Panc1 (cell line): Measurements from ENCODE around the gene WSB1. TPM values are rescaled to one million over a fixed set of nuclear protein-coding genes. Genes with fewer than 3 reads are reported as not detected.

Experiments used
- ATAC-seq: fragments of 200-7000 bp; cut with Tn5 transposase; 2 replicates; pipeline ENCODE4 v1.9.1; 2020; ENCODE audit warnings: mild to moderate bottlenecking, moderate library complexity
- BruUV-seq: library from RNA; stranded (reverse); fragments of 400-500 nt; replicated peaks from 2 replicates; lab custom pipeline; 2021; lab: Mats Ljungman, UMichigan
- CTCF ChIA-PET: fragments of 300-600 bp; sonication (Branson Sonifier 250); formaldehyde crosslinking; loops from one replicate; lab custom pipeline; 2022; ENCODE audit warnings: antibody characterized with exemption; lab: Charles Lee
- POLR2A ChIA-PET: fragments of 300-600 bp; sonication (Branson Sonifier 250); formaldehyde crosslinking; loops from one replicate; lab custom pipeline; 2022; ENCODE audit warnings: antibody characterized with exemption; lab: Charles Lee
- DNase-seq: peaks from one replicate; pipeline ENCODE4 v3.0.0-alpha.2; 2010; ENCODE audit warnings: low read depth, low spot score
- H3K27ac ChIP-seq: 2 replicates; pipeline ENCODE4 v1.5.1; 2011; ENCODE audit warnings: mild to moderate bottlenecking, low read length, inconsistent platforms
- H3K27me3 ChIP-seq: fragments of 200-500 bp; sonication (Bioruptor generic); 2 replicates; pipeline ENCODE4 v1.6.0; 2014; ENCODE audit warnings: low read length, inconsistent platforms; ENCODE audit not compliant: control insufficient read depth, insufficient read depth
- H3K36me3 ChIP-seq: fragments of 200-500 bp; sonication (Bioruptor generic); 2 replicates; pipeline ENCODE4 v1.5.1; 2014; ENCODE audit warnings: inconsistent platforms, mild to moderate bottlenecking, low read length, moderate library complexity; ENCODE audit not compliant: control insufficient read depth, insufficient read depth
- H3K4me1 ChIP-seq: 2 replicates; pipeline ENCODE4 v1.5.1; 2011; ENCODE audit warnings: inconsistent platforms, mild to moderate bottlenecking, low read length, moderate library complexity; ENCODE audit not compliant: control insufficient read depth, insufficient read depth
- H3K4me3 ChIP-seq, 2 experiments: 2 replicates each; pipeline ENCODE4 v1.5.1; 2011 to 2012; ENCODE audit warnings: low read depth in 2 of 2, low read length in 2 of 2, mild to moderate bottlenecking in 2 of 2, inconsistent platforms in 1 of 2, moderate library complexity in 1 of 2
- H3K9me3 ChIP-seq: fragments of 200-500 bp; sonication (Bioruptor generic); 2 replicates; pipeline ENCODE4 v1.5.1; 2014; ENCODE audit warnings: low read depth, mild to moderate bottlenecking, inconsistent platforms, low read length, moderate library complexity; ENCODE audit not compliant: control insufficient read depth, insufficient read depth
- POLR2AphosphoS5 ChIP-seq: IDR thresholded peaks from 2 replicates; pipeline ENCODE4 v1.6.1; 2012; ENCODE audit warnings: mild to moderate bottlenecking, low read depth, low read length, moderate library complexity
- SIN3A ChIP-seq: IDR thresholded peaks from 2 replicates; pipeline ENCODE4 v1.6.1; 2012; ENCODE audit warnings: low read depth, mild to moderate bottlenecking, low read length, moderate library complexity, borderline replicate concordance; ENCODE audit not compliant: insufficient read depth
- TCF7L2 ChIP-seq: IDR thresholded peaks from 2 replicates; pipeline ENCODE4 v1.6.1; 2011; ENCODE audit warnings: mild to moderate bottlenecking, low read depth, low read length, inconsistent platforms
- in situ Hi-C: cut with HindIII; loops from 2 replicates; pipeline ENCODE4 v1.10.0; 2016; ENCODE audit warnings: low sequenced_read_pairs, low pct_unique_long_range_greater_than_20kb
- intact Hi-C: fragments of 100-400 bp; cut with micrococcal nuclease; formaldehyde crosslinking; loops from one replicate; pipeline ENCODE4 v1.10.0; 2022; ENCODE audit not compliant: unreplicated experiment
- total RNA-seq: library from RNA; stranded (reverse); gene quantifications from one replicate; pipeline ENCODE4 v1.2.1, GENCODE V29; 2021; ENCODE audit not compliant: unreplicated experiment
- TF ChIP-seq, protein P1 (sequence below): fragments of 450-650 bp; IDR thresholded peaks from 2 replicates; pipeline ENCODE4 v1.5.1; 2017; ENCODE audit warnings: mild to moderate bottlenecking
- TF ChIP-seq, protein P2 (sequence below), 2 experiments: IDR thresholded peaks; 2 replicates each; pipeline ENCODE4 v1.6.1; 2011 to 2012; ENCODE audit warnings: low read depth in 2 of 2, control low read depth in 1 of 2, low read length in 1 of 2, mild to moderate bottlenecking in 1 of 2, moderate library complexity in 1 of 2; ENCODE audit not compliant: insufficient read depth in 1 of 2

Gene WSB1
- total RNA-seq, 1 experiment from 2014 or later: 114 TPM

DNA sequence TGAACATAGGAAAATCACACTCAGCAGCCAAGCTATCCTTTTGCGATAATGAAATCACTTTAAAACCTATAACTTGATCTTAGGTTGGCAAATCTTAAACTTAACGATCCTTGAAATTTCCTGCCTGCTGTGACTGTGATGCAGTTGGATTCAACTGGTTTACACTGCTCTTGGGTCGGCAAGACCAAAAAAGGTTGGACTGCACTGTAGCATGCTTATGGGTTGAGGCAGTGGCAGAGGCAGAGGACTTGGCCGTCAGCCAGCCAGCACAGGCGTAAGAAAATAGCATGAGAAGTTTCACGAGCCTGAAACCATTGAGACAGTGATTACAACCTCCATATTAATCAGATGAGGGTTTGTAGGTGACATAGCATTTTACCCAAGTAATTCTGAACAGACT lies 21.4 kb downstream of the WSB1 start:
- no peak overlapping the region for H3K27ac ChIP-seq
- no TSS peak for BruUV-seq
- CTCF ChIA-PET: no interaction called here
- H3K27me3 ChIP-seq: no peaks in the 10 kb centered on the region
- TF ChIP-seq POLR2AphosphoS5 (no peak), SIN3A (no peak), TCF7L2 (no peak)
- TF ChIP-seq, protein P1, sequence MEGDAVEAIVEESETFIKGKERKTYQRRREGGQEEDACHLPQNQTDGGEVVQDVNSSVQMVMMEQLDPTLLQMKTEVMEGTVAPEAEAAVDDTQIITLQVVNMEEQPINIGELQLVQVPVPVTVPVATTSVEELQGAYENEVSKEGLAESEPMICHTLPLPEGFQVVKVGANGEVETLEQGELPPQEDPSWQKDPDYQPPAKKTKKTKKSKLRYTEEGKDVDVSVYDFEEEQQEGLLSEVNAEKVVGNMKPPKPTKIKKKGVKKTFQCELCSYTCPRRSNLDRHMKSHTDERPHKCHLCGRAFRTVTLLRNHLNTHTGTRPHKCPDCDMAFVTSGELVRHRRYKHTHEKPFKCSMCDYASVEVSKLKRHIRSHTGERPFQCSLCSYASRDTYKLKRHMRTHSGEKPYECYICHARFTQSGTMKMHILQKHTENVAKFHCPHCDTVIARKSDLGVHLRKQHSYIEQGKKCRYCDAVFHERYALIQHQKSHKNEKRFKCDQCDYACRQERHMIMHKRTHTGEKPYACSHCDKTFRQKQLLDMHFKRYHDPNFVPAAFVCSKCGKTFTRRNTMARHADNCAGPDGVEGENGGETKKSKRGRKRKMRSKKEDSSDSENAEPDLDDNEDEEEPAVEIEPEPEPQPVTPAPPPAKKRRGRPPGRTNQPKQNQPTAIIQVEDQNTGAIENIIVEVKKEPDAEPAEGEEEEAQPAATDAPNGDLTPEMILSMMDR: no peak
- TF ChIP-seq, protein P2, sequence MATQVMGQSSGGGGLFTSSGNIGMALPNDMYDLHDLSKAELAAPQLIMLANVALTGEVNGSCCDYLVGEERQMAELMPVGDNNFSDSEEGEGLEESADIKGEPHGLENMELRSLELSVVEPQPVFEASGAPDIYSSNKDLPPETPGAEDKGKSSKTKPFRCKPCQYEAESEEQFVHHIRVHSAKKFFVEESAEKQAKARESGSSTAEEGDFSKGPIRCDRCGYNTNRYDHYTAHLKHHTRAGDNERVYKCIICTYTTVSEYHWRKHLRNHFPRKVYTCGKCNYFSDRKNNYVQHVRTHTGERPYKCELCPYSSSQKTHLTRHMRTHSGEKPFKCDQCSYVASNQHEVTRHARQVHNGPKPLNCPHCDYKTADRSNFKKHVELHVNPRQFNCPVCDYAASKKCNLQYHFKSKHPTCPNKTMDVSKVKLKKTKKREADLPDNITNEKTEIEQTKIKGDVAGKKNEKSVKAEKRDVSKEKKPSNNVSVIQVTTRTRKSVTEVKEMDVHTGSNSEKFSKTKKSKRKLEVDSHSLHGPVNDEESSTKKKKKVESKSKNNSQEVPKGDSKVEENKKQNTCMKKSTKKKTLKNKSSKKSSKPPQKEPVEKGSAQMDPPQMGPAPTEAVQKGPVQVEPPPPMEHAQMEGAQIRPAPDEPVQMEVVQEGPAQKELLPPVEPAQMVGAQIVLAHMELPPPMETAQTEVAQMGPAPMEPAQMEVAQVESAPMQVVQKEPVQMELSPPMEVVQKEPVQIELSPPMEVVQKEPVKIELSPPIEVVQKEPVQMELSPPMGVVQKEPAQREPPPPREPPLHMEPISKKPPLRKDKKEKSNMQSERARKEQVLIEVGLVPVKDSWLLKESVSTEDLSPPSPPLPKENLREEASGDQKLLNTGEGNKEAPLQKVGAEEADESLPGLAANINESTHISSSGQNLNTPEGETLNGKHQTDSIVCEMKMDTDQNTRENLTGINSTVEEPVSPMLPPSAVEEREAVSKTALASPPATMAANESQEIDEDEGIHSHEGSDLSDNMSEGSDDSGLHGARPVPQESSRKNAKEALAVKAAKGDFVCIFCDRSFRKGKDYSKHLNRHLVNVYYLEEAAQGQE (IDR thresholded peaks at IDR 0.05; ENCODE audit: insufficient read depth in 1 of 2, low read depth in 2 of 2, low read length in 1 of 2): no peak
- no peaks in the 10 kb centered on the region for H3K4me1 ChIP-seq
- DNase-seq (no peak), ATAC-seq (no peak)
- no peak overlapping the region for H3K4me3 ChIP-seq
- POLR2A ChIA-PET: no interaction called here
- no peaks in the 10 kb centered on the region for H3K9me3 ChIP-seq
- intact Hi-C loops: no loop called here
- in situ Hi-C loops: no loop called here
- H3K36me3 ChIP-seq: peaks cover 29% of the 10 kb centered on the region

DNA sequence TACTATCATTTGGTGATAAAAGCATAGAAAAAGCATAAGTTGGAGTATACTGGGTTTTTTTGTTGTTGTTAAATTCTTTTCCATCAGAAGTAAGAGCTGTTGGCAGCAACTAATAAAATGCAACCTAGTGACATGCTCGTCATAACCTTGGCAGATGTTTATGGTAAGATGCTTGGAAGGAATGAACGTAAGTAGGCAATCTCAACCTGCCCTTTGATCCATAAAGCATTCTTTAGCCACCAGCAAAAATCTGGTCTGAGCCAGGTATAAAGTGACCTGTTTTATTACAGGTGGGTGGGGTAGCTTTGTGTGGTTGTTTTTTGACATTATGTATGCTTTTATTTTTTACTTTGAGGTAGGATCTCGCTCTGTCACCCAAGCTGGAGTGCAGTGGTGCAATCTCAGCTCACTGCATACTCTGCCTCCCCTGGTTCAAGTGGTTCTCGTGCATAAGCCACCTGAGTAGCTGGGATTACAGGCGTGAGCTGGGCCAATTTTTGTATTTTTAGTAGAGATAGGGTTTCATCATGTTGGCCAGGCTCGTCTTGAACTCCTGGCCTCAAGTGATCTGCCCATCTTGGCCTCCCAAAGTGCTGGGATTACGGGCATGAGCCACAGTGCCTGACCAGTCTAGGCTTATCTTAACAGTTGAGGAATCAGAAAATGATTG lies 22.0 kb downstream of the WSB1 start:
- Histone ChIP-seq H3K9me3 (no peaks in the 10 kb centered on the region), H3K36me3 (peaks cover 26% of the 10 kb centered on the region), H3K4me1 (no peaks in the 10 kb centered on the region), H3K4me3 (no peak overlapping the region), H3K27ac (no peak overlapping the region), H3K27me3 (no peaks in the 10 kb centered on the region)
- DNase-seq: no peak
- no peak for ATAC-seq
- no TSS peak for BruUV-seq
- intact Hi-C loops: no loop called here
- CTCF ChIA-PET: no interaction called here
- POLR2A ChIA-PET: no interaction called here
- TF ChIP-seq SIN3A (no peak), POLR2AphosphoS5 (no peak), TCF7L2 (no peak)
- TF ChIP-seq, protein P2 (IDR thresholded peaks at IDR 0.05; ENCODE audit: insufficient read depth in 1 of 2, low read depth in 2 of 2, low read length in 1 of 2): no peak
- TF ChIP-seq, protein P1: no peak
- in situ Hi-C loops: no loop called here
